Measurements from ENCODE around the gene PRPF38A. TPM values are rescaled to one million over a fixed set of nuclear protein-coding genes. Genes with fewer than 3 reads are reported as not detected.

PRPF38A gene
- total and polyA plus RNA-seq, 2 donors (not counting 3 experiments of a cell fraction or from before 2014, with no cell fraction given), result 16.0 to 42.0 TPM

- no peak for TF ChIP-seq MYC (IDR thresholded peaks at IDR 0.05; ENCODE audit: low read depth, low read length)
- Histone ChIP-seq H3K27me3 (ENCODE audit: control insufficient read depth in 2 of 2, insufficient read depth in 2 of 2, low read length in 2 of 2) (no peaks in the 10 kb centered on the region), H3K4me1 (ENCODE audit: control insufficient read depth, extremely low read depth, insufficient read depth, low read length) (no peaks in the 10 kb centered on the region), H3K9me3 (replicated peaks; ENCODE audit: control insufficient read depth, insufficient read depth, low read length) (no peaks in the 10 kb centered on the region), H4K20me1 (replicated peaks; ENCODE audit: control insufficient read depth, extremely low read depth, insufficient read depth, low read length) (no peaks in the 10 kb centered on the region), H3K27ac (ENCODE audit: insufficient read depth, low read depth, low read length) (no peak overlapping the region), H3K9me1 (replicated peaks; ENCODE audit: control insufficient read depth, extremely low read depth, insufficient read depth, low read length) (no peaks in the 10 kb centered on the region), H3K9ac (replicated peaks; ENCODE audit: extremely low read depth, insufficient read depth, low read length) (no peak overlapping the region), H2AFZ (ENCODE audit: low read depth, low read length) (no peak overlapping the region), H3K79me2 (ENCODE audit: control insufficient read depth, insufficient read depth, low read length) (no peaks in the 10 kb centered on the region), H3K36me3 (ENCODE audit: control insufficient read depth in 2 of 2, extremely low read depth in 1 of 2, insufficient read depth in 2 of 2, low read length in 2 of 2) (peaks cover 0 to 14% of the 10 kb centered on the region in 2 experiments), H3K4me3 (replicated peaks in 1 of 3; ENCODE audit: insufficient read depth in 1 of 3, low read depth in 1 of 3, low read length in 3 of 3) (no peak overlapping the region), H3K4me2 (ENCODE audit: insufficient read depth, low read length) (no peak overlapping the region)
- dilution Hi-C loops (cut with MboI; ENCODE audit: extremely low pct_ligation_motif_present, low sequenced_read_pairs), result no loop called here
- FAIRE-seq, result no peak
- no peak for DNase-seq (ENCODE audit: low read depth, low spot score)
- BruUV-seq (replicated peaks), result no TSS peak
- intact Hi-C loops (cut with micrococcal nuclease), result no loop called here
- ChIA-PET POLR2A (no interaction called here), CTCF (no interaction called here)
Observed at GRCh38 chr1:52386458-52386857, 17.9 kb upstream of the PRPF38A start.

- POLR2A ChIA-PET, result no interaction called here
- Histone ChIP-seq H3K4me3 (replicated peaks in 1 of 3; ENCODE audit: insufficient read depth in 1 of 3, low read depth in 1 of 3, low read length in 3 of 3) (no peak overlapping the region), H3K27me3 (ENCODE audit: control insufficient read depth in 2 of 2, insufficient read depth in 2 of 2, low read length in 2 of 2) (no peaks in the 10 kb centered on the region), H2AFZ (ENCODE audit: low read depth, low read length) (no peak overlapping the region), H3K4me2 (ENCODE audit: insufficient read depth, low read length) (no peak overlapping the region), H3K9ac (replicated peaks; ENCODE audit: extremely low read depth, insufficient read depth, low read length) (no peak overlapping the region), H3K4me1 (ENCODE audit: control insufficient read depth, extremely low read depth, insufficient read depth, low read length) (no peaks in the 10 kb centered on the region), H4K20me1 (replicated peaks; ENCODE audit: control insufficient read depth, extremely low read depth, insufficient read depth, low read length) (no peaks in the 10 kb centered on the region), H3K27ac (ENCODE audit: insufficient read depth, low read depth, low read length) (no peak overlapping the region), H3K79me2 (ENCODE audit: control insufficient read depth, insufficient read depth, low read length) (no peaks in the 10 kb centered on the region), H3K9me3 (replicated peaks; ENCODE audit: control insufficient read depth, insufficient read depth, low read length) (no peaks in the 10 kb centered on the region), H3K36me3 (ENCODE audit: control insufficient read depth in 2 of 2, extremely low read depth in 1 of 2, insufficient read depth in 2 of 2, low read length in 2 of 2) (peaks cover 0 to 4% of the 10 kb centered on the region in 2 experiments), H3K9me1 (replicated peaks; ENCODE audit: control insufficient read depth, extremely low read depth, insufficient read depth, low read length) (no peaks in the 10 kb centered on the region)
- CTCF ChIA-PET, result interaction anchor here (1.9 kb wide), 1 partner anchor 293 kb away, joined by 4 read pairs; no protein-coding TSS in a partner anchor
- TF ChIP-seq EZH2 (IDR thresholded peaks at IDR 0.05; ENCODE audit: borderline replicate concordance, low read depth, low read length, severe bottlenecking) (no peak), POLR2AphosphoS5 (IDR thresholded peaks at IDR 0.05; ENCODE audit: insufficient read depth, low read depth, low read length) (no peak), FOS (IDR thresholded peaks at IDR 0.05; ENCODE audit: borderline replicate concordance, insufficient read depth, low read length) (no peak), MYC (IDR thresholded peaks at IDR 0.05; ENCODE audit: low read depth, low read length) (no peak), JUN (IDR thresholded peaks at IDR 0.05; ENCODE audit: borderline replicate concordance, insufficient read depth, insufficient read length, low read depth) (no peak), MAX (IDR thresholded peaks at IDR 0.05; ENCODE audit: insufficient read depth, insufficient read length) (no peak), CTCF (IDR thresholded peaks at IDR 0.05; ENCODE audit: extremely low read depth in 1 of 2, insufficient read depth in 1 of 2, low read depth in 1 of 2, low read length in 2 of 2) (no peak), POLR2A (IDR thresholded peaks at IDR 0.05; ENCODE audit: low read depth, low read length) (no peak), GATA2 (IDR thresholded peaks at IDR 0.05; ENCODE audit: insufficient read depth, insufficient read length, low read depth, low read length) (no peak)
- dilution Hi-C loops (cut with MboI; ENCODE audit: extremely low pct_ligation_motif_present, low sequenced_read_pairs) (no loop called here), intact Hi-C loops (cut with micrococcal nuclease) (no loop called here)
- DNase-seq (ENCODE audit: low read depth, low spot score) (no peak), FAIRE-seq (no peak)
- no TSS peak for BruUV-seq (replicated peaks)
Observed at GRCh38 chr1:52393174-52393573, 11.2 kb upstream of the PRPF38A start.

Measured in endothelial cell of umbilical vein (primary cell).